Stimulated activated CD4-positive, alpha-beta T cell treated with anti-CD3 and anti-CD28 coated beads, Interleukin-15, amount 100 ng/mL, for 1 hour (primary cell): ENCODE data around the gene SEC22C.
"Not testable (repeated sequence)": the region's sequence is repeated elsewhere in the genome, so short reads cannot be mapped to it uniquely, and the experiment has no call there.

Source experiments
- DNase-seq, 2 donors: peaks; one replicate each; pipeline ENCODE4 v3.0.0-alpha.2; 2020; ENCODE audit warnings: low read depth in 1 of 2, low spot score in 1 of 2

Gene SEC22C, protein sequence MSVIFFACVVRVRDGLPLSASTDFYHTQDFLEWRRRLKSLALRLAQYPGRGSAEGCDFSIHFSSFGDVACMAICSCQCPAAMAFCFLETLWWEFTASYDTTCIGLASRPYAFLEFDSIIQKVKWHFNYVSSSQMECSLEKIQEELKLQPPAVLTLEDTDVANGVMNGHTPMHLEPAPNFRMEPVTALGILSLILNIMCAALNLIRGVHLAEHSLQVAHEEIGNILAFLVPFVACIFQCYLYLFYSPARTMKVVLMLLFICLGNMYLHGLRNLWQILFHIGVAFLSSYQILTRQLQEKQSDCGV

DNA sequence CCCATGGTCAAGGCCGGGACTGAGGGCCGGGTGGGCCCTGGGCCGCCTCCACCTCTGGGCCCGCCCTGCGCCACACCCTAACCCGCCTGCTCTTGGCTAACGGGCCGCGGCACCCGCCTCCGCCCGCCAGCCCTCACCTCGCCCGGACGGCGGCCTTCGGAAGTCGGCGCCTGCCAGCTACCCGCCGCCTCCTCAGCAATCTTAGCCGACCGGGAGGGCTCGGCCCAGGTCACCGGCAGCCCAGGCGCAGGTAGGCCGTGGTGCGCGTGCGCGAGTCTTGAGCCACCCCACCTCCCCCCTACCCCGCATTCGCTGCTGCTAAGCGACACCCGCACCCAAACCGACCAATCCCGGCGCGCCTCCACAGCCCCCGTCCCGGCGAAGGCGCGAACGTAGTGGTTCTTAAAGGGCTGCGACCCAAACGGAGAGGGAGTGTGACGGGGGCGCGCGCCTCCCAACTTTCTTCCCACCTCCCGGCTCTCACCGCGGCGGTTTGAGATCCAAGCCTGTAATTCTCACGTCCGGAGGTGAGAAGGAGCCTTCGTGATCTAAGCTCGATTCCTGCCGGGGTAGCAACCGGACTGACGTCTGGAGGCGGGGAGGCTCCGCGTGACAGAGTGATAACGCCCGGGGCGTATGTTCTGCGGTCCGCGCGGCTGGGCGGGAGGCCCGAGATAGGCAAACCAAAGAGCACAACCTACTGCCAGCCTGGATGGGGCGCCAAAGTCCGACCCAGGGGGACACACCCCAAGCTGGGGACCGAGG, at the start of gene SEC22C:
TSS of gene SEC22C (minus strand) at position 259 of the 765 bp plus-strand sequence. CDS start 12,921 bp downstream, outside the sequence.
- peak; percentile 89 to 90 for DNase-seq

DNA sequence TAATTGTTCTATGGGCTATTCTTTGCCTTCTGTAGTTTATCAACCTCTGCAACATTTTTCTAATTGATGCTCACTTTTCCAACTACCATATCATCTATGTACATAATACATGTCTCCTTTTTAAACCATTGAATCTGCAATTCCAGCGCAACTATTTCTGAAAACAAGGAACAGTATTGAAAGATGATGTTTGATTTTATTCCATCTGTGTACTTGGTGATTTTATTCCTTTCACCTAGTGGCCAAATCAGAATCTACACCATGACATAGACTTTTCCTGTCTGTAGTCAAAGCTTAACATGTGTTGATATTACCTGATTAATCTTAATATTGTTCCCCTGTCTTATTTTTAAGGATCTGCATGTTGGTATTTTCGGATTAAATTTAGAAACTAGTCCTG, 31.7 kb upstream of the SEC22C start:
- no peak for DNase-seq

DNA sequence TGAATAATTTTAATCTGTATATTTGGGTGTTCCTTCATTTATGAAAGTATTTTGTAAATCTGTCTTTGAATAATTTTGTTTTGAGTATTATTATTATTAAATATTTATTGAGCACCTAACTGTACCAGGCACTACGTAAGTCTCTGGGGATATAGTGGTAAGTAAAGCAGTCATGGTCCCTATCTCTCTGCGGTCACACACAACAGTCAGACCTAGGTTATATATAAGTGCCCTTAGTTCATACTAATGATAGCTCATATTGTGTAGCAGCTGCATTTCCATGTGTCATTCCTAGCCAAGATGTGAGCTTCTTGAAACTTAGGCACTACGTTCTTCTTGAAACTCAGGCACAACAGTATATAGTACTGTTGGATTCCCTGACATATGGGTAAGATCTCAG, 31.2 kb upstream of the SEC22C start:
- no peak for DNase-seq

DNA sequence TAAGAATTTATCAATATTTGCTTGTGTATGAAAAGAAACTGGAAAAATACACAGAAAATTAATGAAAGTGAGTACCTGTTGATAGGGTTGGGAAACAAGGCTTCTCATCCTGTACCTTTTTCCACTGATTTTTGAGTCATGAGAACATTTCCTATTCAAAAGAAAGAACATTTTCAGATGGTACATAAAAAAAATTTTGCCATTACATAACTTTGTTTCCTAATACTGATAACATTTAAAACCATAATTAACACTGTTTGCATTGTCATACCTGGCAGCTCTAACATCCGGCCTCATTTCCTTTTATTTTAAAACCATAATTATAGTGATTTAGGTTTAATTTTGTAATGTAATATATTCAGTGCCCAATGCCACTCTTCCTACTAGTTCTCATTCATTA, 30.4 kb upstream of the SEC22C start:
- no peak for DNase-seq

DNA sequence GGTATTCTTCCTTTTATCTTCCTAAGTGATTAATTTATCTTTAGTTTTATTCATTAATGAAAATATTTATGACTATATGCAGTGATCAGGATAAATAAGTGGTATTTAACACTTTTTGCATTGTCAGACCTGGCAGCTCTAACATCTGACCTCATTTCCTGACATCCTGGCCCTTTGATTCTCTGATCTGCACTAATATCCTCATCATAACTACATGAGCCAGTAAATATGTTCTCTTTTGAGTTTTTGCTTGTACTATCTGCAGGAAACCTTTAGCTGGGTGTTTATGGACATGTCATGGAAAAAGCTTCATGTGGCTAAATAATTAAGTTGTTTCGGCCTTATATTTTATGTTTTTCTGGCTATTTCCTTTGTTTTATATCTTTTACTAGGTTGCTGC, 29.2 kb upstream of the SEC22C start:
- DNase-seq, result no peak

DNA sequence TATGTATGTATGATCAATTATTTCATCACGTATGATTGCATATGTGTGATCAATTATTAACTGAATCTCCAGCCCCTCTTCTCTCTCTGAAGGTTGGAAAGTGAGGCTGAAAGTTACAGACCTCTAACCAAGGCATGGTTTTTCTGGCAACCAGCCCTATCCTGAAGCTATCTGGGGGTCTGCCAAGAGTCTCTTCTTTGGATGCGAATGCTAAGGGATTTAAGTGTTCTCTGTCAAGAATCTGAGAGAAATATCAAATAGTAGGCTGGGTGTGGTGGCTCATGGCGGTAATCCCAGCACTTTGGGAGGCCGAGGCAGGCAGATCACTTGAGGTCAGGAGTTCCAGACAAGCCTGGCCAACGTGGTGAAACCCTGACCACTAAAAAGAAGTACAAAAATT, 26.8 kb upstream of the SEC22C start:
- no peak for DNase-seq

DNA sequence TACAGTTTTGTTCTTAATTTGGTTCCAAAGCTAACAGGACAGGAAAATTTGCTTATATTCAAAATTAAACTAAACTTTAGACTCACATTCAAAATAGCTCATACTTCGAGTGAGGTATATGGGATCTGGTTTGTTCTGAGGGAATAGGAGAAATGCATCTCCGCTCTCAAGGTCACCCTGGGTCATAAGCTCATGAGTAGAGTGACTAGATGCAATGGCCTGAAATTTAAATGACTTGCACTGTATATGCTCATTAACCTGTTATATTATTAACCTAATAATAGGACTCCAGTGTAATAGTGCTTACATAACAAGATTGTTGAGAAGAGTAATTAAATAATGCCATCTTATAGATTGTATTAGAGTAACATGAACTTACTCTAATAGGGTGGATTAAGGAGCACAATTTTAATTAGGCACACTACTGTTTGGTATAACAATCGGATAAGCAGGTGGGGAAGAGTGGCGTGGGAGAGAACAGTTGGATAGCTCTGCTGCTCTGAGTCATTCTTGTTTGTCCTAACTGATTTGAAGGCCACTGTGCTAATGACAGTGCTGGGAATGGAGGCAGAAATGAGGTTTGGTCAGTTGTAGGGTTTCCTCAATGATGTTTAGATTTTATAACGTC, 23.9 kb upstream of the SEC22C start:
- DNase-seq, result no peak

DNA sequence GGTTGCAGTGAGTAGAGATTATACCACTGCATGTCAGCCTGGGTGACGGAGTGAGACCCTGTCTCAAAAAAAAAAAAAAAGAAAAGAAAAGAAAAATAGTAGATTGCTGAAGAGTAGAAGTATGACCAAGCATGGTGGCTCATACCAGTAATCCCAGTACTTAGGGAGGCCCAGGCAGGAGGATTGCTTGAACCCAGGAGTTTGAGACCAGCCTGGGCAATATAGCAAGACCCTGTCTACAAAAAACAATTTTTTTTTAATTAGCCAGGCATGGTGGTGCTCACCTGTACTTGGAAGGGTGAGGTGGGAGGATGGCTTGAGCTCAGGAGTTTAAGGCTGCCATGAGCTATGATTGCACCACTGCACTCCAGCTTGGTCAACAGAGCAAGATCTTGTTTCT, 21.2 kb upstream of the SEC22C start:
- no peak for DNase-seq

DNA sequence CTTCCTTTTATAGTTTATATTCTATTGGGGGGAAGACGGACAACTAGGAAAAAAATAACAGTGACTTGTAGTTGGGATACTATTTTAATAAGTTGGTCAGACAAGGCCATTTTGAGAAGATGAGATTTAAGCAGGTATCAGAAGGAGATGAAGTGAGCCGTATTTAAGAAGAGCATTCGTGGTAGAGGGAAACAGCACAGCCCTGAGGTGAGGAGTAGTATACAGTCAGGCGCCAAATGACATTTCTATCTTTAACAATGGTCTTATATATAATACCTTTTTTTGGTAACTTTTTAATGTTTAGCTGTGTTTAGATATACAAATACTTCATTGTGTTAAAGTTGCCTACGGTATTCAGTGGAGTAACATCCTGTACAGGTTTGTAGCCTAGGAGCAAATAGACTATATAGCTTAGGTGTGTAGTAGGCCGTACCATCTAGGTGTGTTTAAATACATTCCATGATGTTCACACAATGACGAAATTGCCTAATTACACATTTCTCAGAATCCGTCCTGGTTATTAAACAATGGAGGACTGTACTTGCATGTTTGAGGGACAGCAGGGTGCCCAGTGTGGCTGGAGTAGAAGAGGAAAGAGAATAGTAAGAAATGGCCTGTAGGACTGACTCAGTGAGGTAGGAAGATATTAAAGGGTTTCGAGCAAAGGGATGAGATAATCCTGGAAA, 20.3 kb upstream of the SEC22C start:
- DNase-seq, result no peak

DNA sequence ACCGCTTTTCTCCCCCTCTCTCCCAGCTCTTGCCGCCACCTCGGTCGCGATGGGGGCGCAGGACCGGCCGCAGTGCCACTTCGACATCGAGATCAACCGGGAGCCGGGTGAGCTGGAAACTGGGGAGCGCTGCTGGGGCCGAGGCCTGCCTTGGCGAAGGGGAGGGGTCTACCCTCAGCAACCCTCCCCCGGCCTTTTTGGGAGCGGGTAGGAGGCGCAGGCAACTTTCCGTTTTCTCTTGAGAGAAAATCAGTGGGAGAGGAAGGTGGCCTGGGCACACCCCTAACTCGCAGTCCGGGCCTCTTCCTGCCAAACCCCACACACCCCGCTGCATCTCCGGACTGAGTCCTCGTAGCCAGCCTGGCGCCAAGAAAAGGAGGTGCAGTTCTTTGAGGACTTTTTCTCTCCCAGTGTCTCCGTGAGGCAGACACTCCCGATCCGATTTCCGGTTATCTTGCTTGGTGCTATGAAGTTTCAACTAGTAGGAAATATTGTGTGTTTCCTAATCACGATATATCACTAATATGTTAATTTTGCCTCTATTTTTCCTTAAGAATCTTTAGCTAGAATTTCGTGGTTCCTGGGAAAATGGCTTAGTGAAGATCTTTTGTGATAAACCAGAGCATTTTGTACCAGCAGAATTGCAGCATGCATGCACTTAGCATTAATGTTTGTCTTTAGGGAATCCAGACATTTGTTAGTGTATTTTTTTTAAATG, 19.4 kb upstream of the SEC22C start:
- DNase-seq, result peak; percentile 18 to 36

DNA sequence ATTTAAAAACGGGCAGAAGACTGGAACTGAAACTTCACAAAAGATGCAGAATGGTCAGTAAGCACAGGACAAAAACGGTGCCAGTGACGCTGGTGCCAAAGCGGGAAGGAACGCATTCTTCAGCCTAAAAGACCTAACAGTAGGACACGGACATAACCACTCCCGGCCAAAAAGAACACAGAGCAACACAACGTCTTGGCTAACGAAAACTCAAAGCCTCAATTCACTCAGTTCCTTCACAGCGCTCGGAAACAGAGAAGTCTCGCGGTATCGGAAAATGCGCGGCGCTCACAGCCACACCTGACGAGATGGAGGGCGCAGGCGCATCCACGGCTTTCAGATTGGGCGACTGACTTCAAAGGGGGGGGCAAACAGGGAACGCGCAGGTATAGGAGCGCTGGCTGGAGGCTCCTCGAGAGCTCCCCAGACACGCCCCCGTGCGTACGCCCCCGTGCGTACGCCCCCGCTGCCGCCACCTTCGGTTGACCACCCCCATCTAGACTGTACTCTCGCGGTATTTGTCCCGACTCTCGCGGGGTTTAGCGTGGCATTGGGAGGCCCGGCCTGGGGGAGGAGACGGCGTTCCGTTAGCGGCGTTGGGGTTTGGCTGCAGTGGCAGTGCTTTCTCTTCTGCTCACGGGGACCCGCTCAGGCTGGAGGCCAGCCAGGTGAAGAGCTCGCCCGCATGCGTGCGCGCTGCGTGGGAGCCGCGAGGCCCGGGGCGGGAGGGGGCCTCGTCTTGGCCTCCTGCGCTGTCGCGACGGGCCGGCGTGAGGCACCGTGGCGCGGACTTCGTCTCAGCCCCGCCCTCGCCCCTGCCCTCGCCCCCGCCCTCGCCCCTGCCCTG, 18.6 kb upstream of the SEC22C start, which contains the start of gene NKTR:
TSS of gene NKTR (plus strand) at position 576 of the 847 bp plus-strand sequence. CDS start 321 bp downstream, outside the sequence.
- DNase-seq, result peak; percentile 98 to 99

DNA sequence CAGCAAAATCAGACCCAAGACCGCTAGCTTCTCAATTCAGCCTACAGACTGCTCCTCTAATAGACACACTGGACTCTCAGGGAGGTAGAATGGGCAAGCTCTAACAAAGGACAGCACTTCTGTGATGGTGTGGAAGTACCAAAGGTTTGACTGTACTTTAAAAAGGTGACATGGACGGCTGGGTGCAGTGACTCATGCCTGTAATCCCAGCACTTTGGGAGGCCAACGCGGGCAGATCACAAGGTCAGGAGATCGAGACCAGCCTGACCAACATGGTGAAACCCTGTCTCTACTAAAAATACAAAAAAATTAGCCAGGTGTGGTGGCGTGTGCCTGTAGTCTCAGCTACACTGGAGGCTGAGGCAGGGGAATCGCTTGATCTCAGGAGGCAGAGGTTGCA, 15.3 kb upstream of the SEC22C start:
- not testable (repeated sequence) for DNase-seq

DNA sequence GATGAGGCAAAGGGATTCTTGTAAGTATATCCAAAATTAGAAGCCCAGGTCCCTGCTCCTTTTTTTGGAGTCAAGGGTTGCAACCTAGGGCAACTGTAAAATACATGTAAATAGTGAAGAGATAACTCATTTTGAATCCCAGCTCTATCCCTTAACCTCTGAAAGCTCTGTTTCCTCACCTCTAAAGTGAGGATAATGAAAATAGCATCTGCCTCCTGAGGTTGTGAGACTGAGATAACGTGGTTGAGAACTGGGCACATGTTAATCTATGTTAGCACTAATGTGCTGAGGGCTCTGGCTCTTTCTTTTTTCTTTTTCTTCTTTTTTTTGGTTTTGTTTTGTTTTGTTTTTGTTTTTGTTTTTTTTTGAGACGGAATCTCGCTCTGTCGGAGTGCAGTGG, 13.9 kb upstream of the SEC22C start:
- DNase-seq, result no peak

DNA sequence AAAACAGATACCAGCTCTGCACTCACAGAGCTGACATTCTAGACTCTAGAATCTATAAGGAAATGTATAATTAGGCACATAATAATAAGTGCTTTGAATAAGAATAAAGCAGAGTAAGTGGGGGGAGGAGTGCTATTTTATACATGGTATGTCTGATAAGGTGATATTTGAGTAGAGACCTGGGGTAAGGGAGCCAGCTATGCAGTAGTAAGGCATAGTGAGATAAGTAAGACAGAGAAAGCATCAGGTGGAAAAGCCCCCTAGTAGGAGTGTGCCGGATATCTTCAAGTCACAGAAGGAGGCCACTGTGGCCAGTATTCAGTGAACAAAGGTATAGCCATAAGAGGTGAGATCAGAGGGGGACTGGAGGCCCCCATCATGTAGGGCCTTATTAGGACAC, 11.9 kb upstream of the SEC22C start:
- no peak for DNase-seq

DNA sequence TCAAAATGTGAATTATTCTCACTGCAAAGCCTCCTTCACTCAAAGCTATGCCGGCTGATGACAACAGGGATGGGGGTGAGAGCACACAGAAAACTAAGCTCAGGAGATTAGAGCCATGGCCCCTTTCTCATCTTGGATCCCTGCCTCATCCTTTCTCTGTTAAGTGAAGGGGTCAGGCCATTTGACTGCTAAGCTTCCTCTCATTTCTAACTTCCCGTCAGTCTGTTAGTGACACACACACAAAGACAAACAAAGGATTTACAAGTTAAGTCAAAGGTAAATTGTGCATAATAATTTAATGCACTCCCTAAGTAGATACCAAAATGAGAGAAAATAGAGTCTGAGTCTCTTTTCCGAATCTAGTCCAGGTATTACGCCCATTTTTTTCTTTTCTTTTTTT, 10.0 kb upstream of the SEC22C start:
- DNase-seq, result no peak

DNA sequence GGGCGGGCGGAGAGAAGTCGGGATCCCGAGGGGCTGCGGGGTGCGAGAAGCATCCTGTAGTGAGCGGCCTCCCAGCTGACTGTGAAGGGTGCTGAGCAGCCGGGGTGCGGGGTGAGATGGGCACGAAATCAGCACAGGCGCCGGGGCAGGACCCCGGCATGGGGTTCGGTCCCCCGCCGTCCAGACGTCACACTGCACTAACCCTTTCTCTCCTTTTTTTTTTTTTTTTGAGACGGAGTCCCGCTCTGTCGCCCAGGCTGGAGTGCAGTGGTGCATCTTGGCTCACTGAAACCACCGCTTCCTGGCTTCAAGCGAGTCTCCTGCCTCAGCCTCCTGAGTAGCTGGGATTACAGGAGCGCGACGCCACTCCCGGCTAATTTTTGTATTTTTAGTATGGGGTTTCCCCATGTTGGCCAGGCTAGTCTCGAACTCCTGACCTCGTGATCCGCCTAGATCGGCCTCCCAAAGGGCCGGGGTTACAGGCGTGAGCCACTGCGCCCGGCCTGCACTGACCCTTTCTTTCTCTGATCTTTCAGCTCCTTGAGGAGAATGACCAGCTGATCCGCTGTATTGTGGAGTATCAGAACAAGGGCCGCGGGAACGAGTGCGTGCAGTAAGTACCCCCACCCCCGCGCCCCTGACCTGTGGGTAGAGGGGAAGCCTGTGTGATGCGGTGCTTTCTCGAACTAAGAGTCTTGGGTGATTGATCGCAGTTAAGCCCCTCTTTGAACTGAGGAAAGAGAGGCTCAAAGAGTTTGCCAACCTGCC, 9.4 kb upstream of the SEC22C start:
- no peak for DNase-seq

DNA sequence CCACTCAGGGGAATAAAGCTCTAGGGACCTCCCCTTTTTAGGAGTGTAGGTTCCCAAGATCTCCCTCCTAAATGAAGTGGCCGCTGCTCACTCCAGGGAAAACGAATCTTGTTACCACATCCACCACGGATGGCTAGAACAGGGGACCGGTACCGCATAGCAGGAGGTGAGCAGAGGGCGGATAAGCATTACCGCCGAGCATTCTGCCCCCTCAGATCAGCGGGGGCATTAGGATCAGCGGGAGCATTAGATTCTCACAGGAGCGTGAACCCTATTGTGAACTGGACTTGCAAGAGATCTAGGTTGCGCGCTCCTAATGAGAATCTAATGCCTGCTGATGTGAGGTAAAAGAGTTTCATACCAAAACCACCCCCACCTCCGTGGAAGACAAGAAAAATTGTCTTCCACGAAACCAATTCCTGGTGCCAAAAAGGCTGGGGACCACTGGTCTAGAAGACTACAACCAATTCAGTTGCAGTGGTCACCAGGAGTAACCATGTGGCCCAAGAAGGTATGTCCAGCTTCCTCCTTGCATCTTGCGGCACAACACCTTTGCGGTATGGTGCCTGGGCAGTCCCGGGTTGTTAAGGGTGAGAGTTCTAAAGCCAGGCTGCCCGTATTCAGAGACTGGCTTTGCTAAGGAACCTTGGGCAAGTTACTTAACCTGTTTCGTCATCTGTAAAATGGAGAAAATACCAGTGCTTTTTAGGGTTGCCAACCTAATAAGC, 7.8 kb upstream of the SEC22C start:
- DNase-seq, result no peak

DNA sequence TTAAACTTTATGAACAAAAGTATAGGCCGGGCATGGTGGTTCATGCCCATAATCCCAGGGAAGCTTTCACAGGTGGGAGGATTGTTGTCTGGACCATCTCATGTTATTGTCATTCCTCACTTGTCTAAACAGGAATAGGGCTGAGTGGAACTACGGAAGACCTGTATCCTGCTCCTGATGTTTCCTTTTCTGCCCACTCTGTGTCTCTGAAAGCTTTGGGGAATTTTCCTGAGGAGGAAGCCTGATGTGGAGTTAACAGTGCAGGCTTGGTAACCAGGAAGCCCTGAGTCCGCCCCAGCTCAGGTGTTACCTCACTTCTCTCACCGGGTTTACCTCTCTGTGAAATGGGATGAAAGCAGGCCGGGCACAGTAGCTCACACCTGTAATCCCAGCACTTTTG, 6.9 kb upstream of the SEC22C start:
- no peak for DNase-seq
